ENCODE data around the gene ZNF280D.
"Not testable (repeated sequence)": the region's sequence is repeated elsewhere in the genome, so short reads cannot be mapped to it uniquely, and the experiment has no call there.

The ZNF280D gene

GRCh38 chr15:56718560-56718959 lies 14.7 kb downstream of the ZNF280D start:
- no peak for DNase-seq (ENCODE audit: low read depth)

GRCh38 chr15:56716334-56716733 lies 17.0 kb downstream of the ZNF280D start:
- DNase-seq (ENCODE audit: low read depth), result no peak

GRCh38 chr15:56715220-56715619 lies 18.1 kb downstream of the ZNF280D start:
- DNase-seq (ENCODE audit: low read depth), result no peak

GRCh38 chr15:56709502-56709901 lies 23.8 kb downstream of the ZNF280D start:
- DNase-seq (ENCODE audit: low read depth), result not testable (repeated sequence)

GRCh38 chr15:56699743-56700142 lies 33.6 kb downstream of the ZNF280D start:
- DNase-seq (ENCODE audit: low read depth), result no peak

GRCh38 chr15:56698270-56698669 lies 35.0 kb downstream of the ZNF280D start:
- DNase-seq (ENCODE audit: low read depth), result no peak

- no peak for DNase-seq (ENCODE audit: low read depth)
These were observed 39.5 kb downstream of the ZNF280D start for GRCh38 chr15:56693761-56694160.

- no peak for DNase-seq (ENCODE audit: low read depth)
These were observed 42.6 kb downstream of the ZNF280D start for GRCh38 chr15:56690733-56691132.

- no peak for DNase-seq (ENCODE audit: low read depth)
These were observed 49.4 kb downstream of the ZNF280D start for GRCh38 chr15:56683908-56684307.

- DNase-seq (ENCODE audit: low read depth), result no peak
These were observed 52.2 kb downstream of the ZNF280D start for GRCh38 chr15:56681113-56681512.

GRCh38 chr15:56679225-56679624 lies 54.1 kb downstream of the ZNF280D start:
- DNase-seq (ENCODE audit: low read depth), result no peak

GRCh38 chr15:56678571-56678970 lies 54.7 kb downstream of the ZNF280D start:
- DNase-seq (ENCODE audit: low read depth), result no peak

- DNase-seq (ENCODE audit: low read depth), result no peak
These were observed 56.0 kb downstream of the ZNF280D start for GRCh38 chr15:56677271-56677670.

- DNase-seq (ENCODE audit: low read depth), result no peak
These were observed 57.4 kb downstream of the ZNF280D start for GRCh38 chr15:56675930-56676329.

GRCh38 chr15:56674857-56675256 lies 58.5 kb downstream of the ZNF280D start:
- no peak for DNase-seq (ENCODE audit: low read depth)

GRCh38 chr15:56672721-56673120 lies 60.6 kb downstream of the ZNF280D start:
- no peak for DNase-seq (ENCODE audit: low read depth)

- DNase-seq (ENCODE audit: low read depth), result no peak
These were observed 65.8 kb downstream of the ZNF280D start for GRCh38 chr15:56667517-56667916.

GRCh38 chr15:56660943-56661342 lies 72.4 kb downstream of the ZNF280D start:
- no peak for DNase-seq (ENCODE audit: low read depth)

- DNase-seq (ENCODE audit: low read depth), result no peak
These were observed 74.1 kb downstream of the ZNF280D start for GRCh38 chr15:56659197-56659596.

- no peak for DNase-seq (ENCODE audit: low read depth)
These were observed 78.7 kb downstream of the ZNF280D start for GRCh38 chr15:56654624-56655023.

GRCh38 chr15:56654216-56654615 lies 79.1 kb downstream of the ZNF280D start:
- no peak for DNase-seq (ENCODE audit: low read depth)

- DNase-seq (ENCODE audit: low read depth), result no peak
These were observed 79.5 kb downstream of the ZNF280D start for GRCh38 chr15:56653787-56654186.

GRCh38 chr15:56653107-56653506 lies 80.2 kb downstream of the ZNF280D start:
- DNase-seq (ENCODE audit: low read depth), result no peak

GRCh38 chr15:56648311-56648710 lies 85.0 kb downstream of the ZNF280D start:
- no peak for DNase-seq (ENCODE audit: low read depth)

GRCh38 chr15:56640549-56640948 lies 92.8 kb downstream of the ZNF280D start:
- no peak for DNase-seq (ENCODE audit: low read depth)
